Measurements from ENCODE around the gene CCDC182.

The CCDC182 gene

DNA sequence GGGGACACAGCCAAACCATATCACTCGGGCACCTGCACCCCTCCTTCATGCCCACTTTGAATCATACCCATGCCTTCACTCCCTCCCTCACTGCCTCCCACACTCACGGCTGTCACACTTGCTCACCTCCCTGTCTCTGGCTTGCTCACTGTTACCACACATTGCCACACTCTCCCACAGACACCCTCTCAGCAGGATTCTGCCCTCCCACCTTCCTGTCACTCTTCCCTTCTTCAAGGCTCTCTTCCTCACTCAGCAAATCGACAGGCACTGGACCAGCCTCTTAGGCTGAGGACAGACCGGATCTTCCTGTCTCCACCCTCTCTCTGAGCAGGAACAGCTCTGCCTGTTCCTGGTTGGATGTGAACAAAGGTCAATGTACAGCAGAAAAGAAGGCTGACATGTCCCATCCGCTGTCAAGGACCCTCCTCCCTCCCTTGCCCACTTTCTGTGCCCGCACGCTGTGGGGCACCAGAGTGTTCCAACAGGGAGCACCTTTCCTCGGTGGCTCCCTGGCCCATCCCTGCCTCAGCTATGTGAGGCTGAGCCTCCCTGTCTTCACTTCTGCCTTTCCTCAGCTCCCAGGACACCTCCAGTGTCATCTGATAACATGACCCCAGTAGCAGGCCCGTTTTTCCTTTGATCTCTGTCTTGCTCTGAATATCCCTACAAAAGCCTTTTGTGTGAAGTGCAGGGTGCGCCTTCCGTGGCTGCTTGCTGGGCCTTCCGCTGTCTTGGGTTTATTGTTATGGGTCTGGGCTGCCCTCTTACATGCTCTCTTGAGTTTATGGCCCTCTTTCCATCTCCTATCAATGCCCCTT lies 47.0 kb downstream of the CCDC182 start:
- no peak for DNase-seq (ENCODE audit: low read depth in 2 of 2)

DNA sequence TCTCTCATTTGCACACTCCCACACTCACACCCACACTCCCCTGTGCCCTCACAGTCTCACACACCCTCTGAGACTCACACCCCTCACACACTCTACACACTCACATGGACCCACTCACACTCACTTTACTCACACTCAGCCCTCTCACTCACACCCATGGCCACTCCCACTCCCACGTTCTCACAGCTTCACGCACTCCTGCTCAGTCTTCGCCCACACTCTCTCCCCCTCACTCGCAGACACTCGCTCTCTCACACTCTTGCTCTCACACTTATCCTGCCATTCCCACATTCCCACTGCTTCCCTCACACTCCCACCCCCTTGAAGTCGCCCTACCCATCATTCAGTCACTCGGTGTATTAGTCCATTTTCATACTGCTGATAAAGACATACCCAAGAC lies 47.9 kb downstream of the CCDC182 start:
- DNase-seq (ENCODE audit: low read depth in 2 of 2): no peak

DNA sequence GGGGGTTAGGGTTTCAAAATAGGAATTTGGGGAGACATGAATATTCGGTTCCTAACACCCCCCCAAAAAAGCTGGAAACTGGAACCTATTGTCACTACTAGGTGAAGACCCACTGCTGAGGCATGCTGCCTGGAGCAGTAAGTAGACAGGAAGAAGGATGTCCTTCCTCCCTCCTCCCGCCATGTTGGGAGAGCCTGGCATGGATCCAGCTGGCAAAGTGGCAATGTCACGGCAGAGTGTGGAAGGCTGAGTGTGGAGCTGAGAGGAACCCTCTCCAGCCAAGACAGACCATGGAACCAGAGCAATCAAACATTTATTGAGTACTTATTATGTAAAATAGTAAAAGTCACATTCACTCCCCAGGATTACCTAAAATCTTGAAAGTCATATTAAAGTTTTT lies 49.0 kb downstream of the CCDC182 start:
- DNase-seq (ENCODE audit: low read depth in 2 of 2): no peak
